Endothelial cell of umbilical vein (primary cell): ENCODE measurements around the gene MED8. TPM values are rescaled to one million over a fixed set of nuclear protein-coding genes. Genes with fewer than 3 reads are reported as not detected.

Source experiments
- BruUV-seq: library from RNA; stranded (reverse); fragments of 400-500 nt; replicated peaks from 2 replicates; lab custom pipeline; 2021; lab: Mats Ljungman, UMichigan
- CTCF ChIA-PET: fragments of 300-600, 350-600 bp; sonication (Branson Sonifier 250); formaldehyde crosslinking; loops from one replicate; lab custom pipeline; 2021; ENCODE audit warnings: antibody characterized with exemption, inconsistent platforms; lab: Charles Lee
- POLR2A ChIA-PET: fragments of 300-600, 350-600 bp; sonication (Branson Sonifier 250); formaldehyde crosslinking; loops from one replicate; lab custom pipeline; 2021; ENCODE audit warnings: antibody characterized with exemption, inconsistent platforms; lab: Charles Lee
- DNase-seq: peaks from one replicate; pipeline ENCODE4 v3.0.0-alpha.2; 2011; ENCODE audit warnings: low read depth, low spot score
- FAIRE-seq: peaks from 2 replicates; lab custom pipeline; 2011; peaks lifted over from hg19 to GRCh38; lab: Jason Lieb, UNC
- H2AFZ ChIP-seq: 2 replicates; pipeline ENCODE4 v1.6.0; 2012; ENCODE audit warnings: low read depth, low read length, control low read depth, inconsistent platforms
- H3K27ac ChIP-seq: 2 replicates; pipeline ENCODE4 v1.5.1; 2011; ENCODE audit warnings: low read depth, mild to moderate bottlenecking, control low read depth, low read length, moderate library complexity; ENCODE audit not compliant: insufficient read depth
- H3K27me3 ChIP-seq, 2 experiments: 2 replicates each; pipeline versions ENCODE4 v1.6.0 to v1.6.1; 2011; ENCODE audit warnings: low read length in 2 of 2, mixed read lengths in 1 of 2; ENCODE audit not compliant: control insufficient read depth in 2 of 2, insufficient read depth in 2 of 2
- H3K36me3 ChIP-seq, 2 experiments: 2 replicates in 1 of 2; 3 replicates in 1 of 2; pipeline ENCODE4 v1.5.1; 2011; ENCODE audit warnings: low read length in 2 of 2, mild to moderate bottlenecking in 1 of 2, moderate library complexity in 1 of 2; ENCODE audit not compliant: control insufficient read depth in 2 of 2, insufficient read depth in 2 of 2; ENCODE audit errors: extremely low read depth in 1 of 2
- H3K4me1 ChIP-seq: 3 replicates; pipeline ENCODE4 v1.5.1; 2011; ENCODE audit warnings: mild to moderate bottlenecking, low read length; ENCODE audit not compliant: control insufficient read depth, insufficient read depth; ENCODE audit errors: extremely low read depth
- H3K4me2 ChIP-seq: 2 replicates; pipeline ENCODE4 v1.6.1; 2011; ENCODE audit warnings: low read length, control low read depth, mixed read lengths; ENCODE audit not compliant: insufficient read depth
- H3K4me3 ChIP-seq, 3 experiments: fragments of 200-600 bp in 1 of 3; sonication (generic), shearing (Covaris generic) in 1 of 3; replicated peaks in 1 of 3; 2 replicates each; pipeline ENCODE4 v1.5.1; 2011 to 2016; ENCODE audit warnings: control low read depth in 3 of 3, low read length in 3 of 3, mild to moderate bottlenecking in 2 of 3, inconsistent platforms in 1 of 3, low read depth in 1 of 3, moderate library complexity in 1 of 3; ENCODE audit not compliant: insufficient read depth in 1 of 3
- H3K79me2 ChIP-seq: 2 replicates; pipeline ENCODE4 v1.6.0; 2012; ENCODE audit warnings: low read length, inconsistent platforms; ENCODE audit not compliant: control insufficient read depth, insufficient read depth
- H3K9ac ChIP-seq: replicated peaks from 2 replicates; pipeline ENCODE3; 2011; ENCODE audit warnings: low read length, control low read depth; ENCODE audit not compliant: insufficient read depth; ENCODE audit errors: extremely low read depth
- H3K9me1 ChIP-seq: replicated peaks from 3 replicates; pipeline ENCODE4 v1.6.0; 2011; ENCODE audit warnings: mild to moderate bottlenecking, low read length; ENCODE audit not compliant: control insufficient read depth, insufficient read depth; ENCODE audit errors: extremely low read depth
- H3K9me3 ChIP-seq: replicated peaks from 2 replicates; pipeline ENCODE4 v1.5.1; 2012; ENCODE audit warnings: low read length, inconsistent platforms; ENCODE audit not compliant: control insufficient read depth, insufficient read depth
- H4K20me1 ChIP-seq: replicated peaks from 2 replicates; pipeline ENCODE3; 2011; ENCODE audit warnings: mild to moderate bottlenecking, low read length; ENCODE audit not compliant: control insufficient read depth, insufficient read depth; ENCODE audit errors: extremely low read depth
- CTCF ChIP-seq, 2 donors: IDR thresholded peaks; 1 replicate in 1 of 2; 2 replicates in 1 of 2; pipeline ENCODE4 v1.5.1; 2011; ENCODE audit warnings: low read length in 2 of 2, mild to moderate bottlenecking in 2 of 2, moderate library complexity in 2 of 2, control low read depth in 1 of 2, inconsistent platforms in 1 of 2, low read depth in 1 of 2; ENCODE audit not compliant: insufficient read depth in 1 of 2; ENCODE audit errors: extremely low read depth in 1 of 2
- EZH2 ChIP-seq: IDR thresholded peaks from 2 replicates; pipeline ENCODE4 v1.6.1; 2012; ENCODE audit warnings: borderline replicate concordance, low read depth, mild to moderate bottlenecking, moderate library complexity, low read length, inconsistent platforms; ENCODE audit not compliant: severe bottlenecking
- FOS ChIP-seq: IDR thresholded peaks from 2 replicates; pipeline ENCODE4 v1.6.1; 2011; ENCODE audit warnings: mild to moderate bottlenecking, low read length, moderate library complexity, borderline replicate concordance; ENCODE audit not compliant: insufficient read depth
- GATA2 ChIP-seq: IDR thresholded peaks from 2 replicates; pipeline ENCODE4 v1.7.0; 2011; ENCODE audit warnings: low read depth, mild to moderate bottlenecking, moderate library complexity, mixed read lengths, low read length; ENCODE audit not compliant: insufficient read length, insufficient read depth
- MAX ChIP-seq: IDR thresholded peaks from 2 replicates; pipeline ENCODE4 v1.6.1; 2011; ENCODE audit not compliant: insufficient read depth, insufficient read length
- MYC ChIP-seq: IDR thresholded peaks from one replicate; pipeline ENCODE4 v1.6.1; 2011; ENCODE audit warnings: mild to moderate bottlenecking, low read depth, low read length
- POLR2A ChIP-seq: IDR thresholded peaks from 2 replicates; pipeline ENCODE4 v1.6.1; 2012; ENCODE audit warnings: low read depth, mild to moderate bottlenecking, control low read depth, low read length
- POLR2AphosphoS5 ChIP-seq: IDR thresholded peaks from 2 replicates; pipeline ENCODE4 v1.6.1; 2012; ENCODE audit warnings: low read depth, mild to moderate bottlenecking, control low read depth, low read length, moderate library complexity; ENCODE audit not compliant: insufficient read depth
- dilution Hi-C: fragments of 300-500 bp; cut with MboI; formaldehyde crosslinking; loops from one replicate; pipeline ENCODE4 v1.15.0; 2019; ENCODE audit warnings: low sequenced_read_pairs; ENCODE audit not compliant: extremely low pct_ligation_motif_present
- intact Hi-C: fragments of 100-400 bp; cut with micrococcal nuclease; formaldehyde crosslinking; loops from one replicate; pipeline ENCODE4 v1.10.0; 2022
- polyA plus RNA-seq, 4 experiments: library from polyadenylated mRNA; depleted of rRNA in 3 of 4; stranded (reverse) in 3 of 4; unstranded in 1 of 4; fragments of >200 nt; gene quantifications; 2 replicates each; pipeline versions ENCODE4 v1.2.1 to v1.2.3, GENCODE V29; 2011 to 2012; ENCODE audit warnings: missing spikeins in 1 of 4
- total RNA-seq: library from RNA; stranded (reverse); gene quantifications from 2 replicates; pipeline ENCODE4 v1.2.3, GENCODE V29; 2021

Gene MED8
- total and polyA plus RNA-seq, 2 donors (not counting 3 experiments of a cell fraction or from before 2014, with no cell fraction given), result 19.6 to 45.6 TPM

GRCh38 chr1:43352351-43352705 lies 37.3 kb downstream of the MED8 start:
- H3K27ac ChIP-seq, result no peak overlapping the region
- intact Hi-C loops, result no loop called here
- CTCF ChIA-PET, result no interaction called here
- H3K4me1 ChIP-seq, result peaks cover 3% of the 10 kb centered on the region
- H3K9ac ChIP-seq, result no peak overlapping the region
- POLR2A ChIA-PET, result no interaction called here
- no peaks in the 10 kb centered on the region for H3K36me3 ChIP-seq
- H4K20me1 ChIP-seq, result no peaks in the 10 kb centered on the region
- H3K27me3 ChIP-seq, result no peaks in the 10 kb centered on the region
- TF ChIP-seq EZH2, result no peak
- no peak for TF ChIP-seq MYC
- TF ChIP-seq CTCF (IDR thresholded peaks at IDR 0.05; ENCODE audit: extremely low read depth in 1 of 2, insufficient read depth in 1 of 2, low read depth in 1 of 2, low read length in 2 of 2), result no peak
- TF ChIP-seq FOS, result no peak
- no peak for TF ChIP-seq GATA2
- no peak for TF ChIP-seq POLR2AphosphoS5
- no peak for TF ChIP-seq POLR2A
- TF ChIP-seq MAX, result no peak
- no peak overlapping the region for H3K4me2 ChIP-seq
- no peaks in the 10 kb centered on the region for H3K9me3 ChIP-seq
- H3K9me1 ChIP-seq, result no peaks in the 10 kb centered on the region
- FAIRE-seq (no peak), DNase-seq (no peak)
- BruUV-seq, result no TSS peak
- no peaks in the 10 kb centered on the region for H3K79me2 ChIP-seq
- dilution Hi-C loops, result no loop called here
- no peak overlapping the region for H3K4me3 ChIP-seq
- no peak overlapping the region for H2AFZ ChIP-seq
